Lung (tissue), 12 donors: Measurements from ENCODE around the gene ZC3H18. TPM values are rescaled to one million over a fixed set of nuclear protein-coding genes. Genes with fewer than 3 reads are reported as not detected.

Source experiments
- ATAC-seq: fragments of 200-7000 bp; cut with Tn5 transposase; one replicate; pipeline ENCODE4 v1.9.1; 2020; ENCODE audit warnings: moderate number of reproducible peaks; ENCODE audit not compliant: insufficient read depth, low FRiP score
- DNase-seq, 3 donors: peaks; one replicate each; pipeline ENCODE4 v3.0.0-alpha.2; 2013 to 2017
- H3K27ac ChIP-seq, 2 donors: one replicate each; pipeline ENCODE4 v1.5.1; 2013; ENCODE audit warnings: mild to moderate bottlenecking in 2 of 2, moderate library complexity in 2 of 2, control low read depth in 1 of 2, inconsistent platforms in 1 of 2, low read depth in 1 of 2, low read length in 1 of 2
- H3K27me3 ChIP-seq, 3 donors: one replicate each; pipeline ENCODE4 v1.5.1; 2013; ENCODE audit warnings: low read length in 2 of 3; ENCODE audit not compliant: control insufficient read depth in 3 of 3, insufficient read depth in 3 of 3
- H3K36me3 ChIP-seq, 4 donors: one replicate each; pipeline ENCODE4 v1.5.1; 2013; ENCODE audit warnings: low read length in 4 of 4, mild to moderate bottlenecking in 1 of 4, moderate library complexity in 1 of 4; ENCODE audit not compliant: control insufficient read depth in 4 of 4, insufficient read depth in 4 of 4
- H3K4me1 ChIP-seq, 5 donors: one replicate each; pipeline ENCODE4 v1.5.1; 2013; ENCODE audit warnings: low read length in 5 of 5, mild to moderate bottlenecking in 2 of 5, moderate library complexity in 1 of 5; ENCODE audit not compliant: control insufficient read depth in 5 of 5, insufficient read depth in 5 of 5
- H3K4me3 ChIP-seq: one replicate; pipeline ENCODE4 v1.5.1; 2013; ENCODE audit warnings: mild to moderate bottlenecking, control low read depth, moderate library complexity
- H3K9ac ChIP-seq, 2 donors: one replicate each; pipeline ENCODE4 v1.5.1; 2013; ENCODE audit warnings: low read length in 2 of 2, control low read depth in 1 of 2; ENCODE audit not compliant: insufficient read depth in 1 of 2
- H3K9me3 ChIP-seq, 4 donors: one replicate each; pipeline ENCODE4 v1.5.1; 2013; ENCODE audit warnings: low read length in 3 of 4, mild to moderate bottlenecking in 1 of 4, moderate library complexity in 1 of 4; ENCODE audit not compliant: control insufficient read depth in 4 of 4, insufficient read depth in 3 of 4
- CTCF ChIP-seq: IDR thresholded peaks from 2 replicates; pipeline ENCODE4 v1.5.1; 2012; ENCODE audit warnings: mild to moderate bottlenecking; ENCODE audit errors: control extremely low read depth, extremely low read depth
- WGBS, 2 donors: extraction: QIAGEN DNeasy Blood & Tissue Kit; methylation state at CpG; one replicate each; pipeline ENCODE4 v1.1.7; 2013; 5-methylcytosine and 5-hydroxymethylcytosine counted together
- polyA plus RNA-seq, 2 donors: library from polyadenylated mRNA; stranded (reverse); fragments of 200-250 nt; gene quantifications; one replicate each; pipeline ENCODE4 v1.2.1, GENCODE V29; 2013
- total RNA-seq, 2 donors: library from RNA; depleted of rRNA in 1 of 2; stranded (reverse); fragments of >200 nt in 1 of 2; gene quantifications; one replicate each; pipeline ENCODE4 v1.2.1, GENCODE V29; 2014 to 2021
- donor health status: control.
- donor health status: control.
- donor health status: Bipolar disorder and iron deficiency.
- donor health status: healthy.
- donor health status: DM: yes; HTN: yes; CAD: no.

ZC3H18 gene
- total and polyA plus RNA-seq, 4 donors, result 21.2 to 44.0 (median 28.6) TPM

GRCh38 chr16:88535191-88535856 lies 34.9 kb upstream of the ZC3H18 start:
- TF ChIP-seq CTCF, result no peak
- Histone ChIP-seq H3K4me3 (peak overlapping the region; percentile 46), H3K4me1 (peaks cover 0 to 14% (median 13%) of the 10 kb centered on the region in 5 donors), H3K27ac (peak overlapping the region in 1 of 2 donors; percentile 21), H3K9me3 (peaks cover 0 to 1% (median 0%) of the 10 kb centered on the region in 4 donors), H3K9ac (no peak overlapping the region), H3K27me3 (peaks cover 0 to 22% (median 10%) of the 10 kb centered on the region in 3 donors), H3K36me3 (peaks cover 0 to 5% (median 2%) of the 10 kb centered on the region in 4 donors)
- WGBS, 2 donors, result 84 to 94% methylated on average over 22 of the region's 22 CpGs
- DNase-seq, result no peak
- no peak for ATAC-seq

- DNase-seq (no peak), ATAC-seq (no peak)
- no peak overlapping the region for H3K4me3 ChIP-seq
- no peak overlapping the region for H3K9ac ChIP-seq
- peaks cover 0 to 27% (median 12%) of the 10 kb centered on the region in 3 donors for H3K27me3 ChIP-seq
- no peak overlapping the region for H3K27ac ChIP-seq
- no peak for TF ChIP-seq CTCF
- WGBS, 2 donors, result 94 to 96% methylated on average over 9 of the region's 9 CpGs
- H3K9me3 ChIP-seq, result peaks cover 0 to 1% (median 0%) of the 10 kb centered on the region in 4 donors
- peaks cover 0 to 14% (median 13%) of the 10 kb centered on the region in 5 donors for H3K4me1 ChIP-seq
- peaks cover 0 to 5% (median 2%) of the 10 kb centered on the region in 4 donors for H3K36me3 ChIP-seq
Observed at GRCh38 chr16:88535857-88536222, 34.4 kb upstream of the ZC3H18 start.

GRCh38 chr16:88536510-88536909 lies 33.7 kb upstream of the ZC3H18 start:
- H3K9me3 ChIP-seq, result peaks cover 0 to 1% (median 0%) of the 10 kb centered on the region in 4 donors
- no peak for TF ChIP-seq CTCF
- no peak overlapping the region for H3K9ac ChIP-seq
- H3K4me1 ChIP-seq, result peaks cover 0 to 14% (median 9%) of the 10 kb centered on the region in 5 donors
- ATAC-seq, result no peak
- H3K36me3 ChIP-seq, result peaks cover 0 to 5% (median 2%) of the 10 kb centered on the region in 4 donors
- no peak overlapping the region for H3K4me3 ChIP-seq
- DNase-seq, result no peak
- no peak overlapping the region for H3K27ac ChIP-seq
- 90 to 96% methylated on average over 11 of the region's 11 CpGs for WGBS, 2 donors
- peaks cover 0 to 28% (median 12%) of the 10 kb centered on the region in 3 donors for H3K27me3 ChIP-seq
